ENCODE results near the gene CDC42BPB. TPM values are rescaled to one million over a fixed set of nuclear protein-coding genes. Genes with fewer than 3 reads are reported as not detected.

Gene CDC42BPB
- total RNA-seq, 3 donors from 2014 or later (not counting 1 experiment from before 2014, with no cell fraction given) = 0.86 to 2.3 (median 2.0) TPM

GRCh38 chr14:102889615-102890014 is 167.7 kb downstream of the CDC42BPB start:
- Mint-ChIP-seq H3K4me3 (no peak overlapping the region), H3K9me3 (no peaks in the 10 kb centered on the region), H3K27me3 (ENCODE audit: low read depth in 2 of 2) (no peaks in the 10 kb centered on the region), H3K27ac (no peak overlapping the region), H3K4me1 (no peaks in the 10 kb centered on the region), H3K36me3 (no peaks in the 10 kb centered on the region)
- DNase-seq (no peak), ATAC-seq (no peak)
- Histone ChIP-seq H3K9me3 (ENCODE audit: control insufficient read depth, insufficient read depth, low read length) (no peaks in the 10 kb centered on the region), H3K36me3 (ENCODE audit: control insufficient read depth, insufficient read depth, low read length) (peaks cover 26% of the 10 kb centered on the region), H3K4me1 (ENCODE audit: control insufficient read depth, insufficient read depth, low read length) (no peaks in the 10 kb centered on the region), H3K4me3 (ENCODE audit: low read length) (no peak overlapping the region), H3K27ac (ENCODE audit: low read length) (no peak overlapping the region), H3K27me3 (ENCODE audit: control insufficient read depth, insufficient read depth, low read length) (no peaks in the 10 kb centered on the region)
- intact Hi-C loops (cut with micrococcal nuclease) = no loop called here
- 97% methylated on average over 7 of the region's 7 CpGs for WGBS (ENCODE audit: insufficient coverage)
- TF ChIP-seq CTCF (IDR thresholded peaks at IDR 0.05) = no peak

GRCh38 chr14:102888748-102889147 is 168.6 kb downstream of the CDC42BPB start:
- DNase-seq (no peak), ATAC-seq (no peak)
- H3K27me3 Mint-ChIP-seq (ENCODE audit: low read depth in 2 of 2) = no peaks in the 10 kb centered on the region
- no peaks in the 10 kb centered on the region for H3K36me3 Mint-ChIP-seq
- no CpG with 5 or more reads among the region's 1 CpG for WGBS (ENCODE audit: insufficient coverage)
- H3K4me3 Mint-ChIP-seq = no peak overlapping the region
- Histone ChIP-seq H3K36me3 (ENCODE audit: control insufficient read depth, insufficient read depth, low read length) (peaks cover 26% of the 10 kb centered on the region), H3K4me1 (ENCODE audit: control insufficient read depth, insufficient read depth, low read length) (no peaks in the 10 kb centered on the region), H3K27ac (ENCODE audit: low read length) (no peak overlapping the region), H3K27me3 (ENCODE audit: control insufficient read depth, insufficient read depth, low read length) (no peaks in the 10 kb centered on the region), H3K4me3 (ENCODE audit: low read length) (no peak overlapping the region), H3K9me3 (ENCODE audit: control insufficient read depth, insufficient read depth, low read length) (no peaks in the 10 kb centered on the region)
- no peaks in the 10 kb centered on the region for H3K4me1 Mint-ChIP-seq
- no peak overlapping the region for H3K27ac Mint-ChIP-seq
- intact Hi-C loops (cut with micrococcal nuclease) = no loop called here
- H3K9me3 Mint-ChIP-seq = no peaks in the 10 kb centered on the region
- TF ChIP-seq CTCF (IDR thresholded peaks at IDR 0.05) = no peak

GRCh38 chr14:102885737-102886447 is 171.5 kb downstream of the CDC42BPB start:
- intact Hi-C loops (cut with micrococcal nuclease) = no loop called here
- Histone ChIP-seq H3K27ac (ENCODE audit: low read length) (no peak overlapping the region), H3K9me3 (ENCODE audit: control insufficient read depth, insufficient read depth, low read length) (no peaks in the 10 kb centered on the region), H3K4me3 (ENCODE audit: low read length) (no peak overlapping the region), H3K36me3 (ENCODE audit: control insufficient read depth, insufficient read depth, low read length) (peaks cover 19% of the 10 kb centered on the region), H3K4me1 (ENCODE audit: control insufficient read depth, insufficient read depth, low read length) (no peaks in the 10 kb centered on the region), H3K27me3 (ENCODE audit: control insufficient read depth, insufficient read depth, low read length) (no peaks in the 10 kb centered on the region)
- DNase-seq (no peak), ATAC-seq (no peak)
- no peaks in the 10 kb centered on the region for H3K4me1 Mint-ChIP-seq
- WGBS (ENCODE audit: insufficient coverage) = 90% methylated on average over 22 of the region's 22 CpGs
- no peak overlapping the region for H3K4me3 Mint-ChIP-seq
- no peak overlapping the region for H3K27ac Mint-ChIP-seq
- peaks cover 4% of the 10 kb centered on the region for H3K36me3 Mint-ChIP-seq
- TF ChIP-seq CTCF (IDR thresholded peaks at IDR 0.05) = no peak
- no peaks in the 10 kb centered on the region for H3K9me3 Mint-ChIP-seq
- H3K27me3 Mint-ChIP-seq (ENCODE audit: low read depth in 2 of 2) = no peaks in the 10 kb centered on the region

DNA sequence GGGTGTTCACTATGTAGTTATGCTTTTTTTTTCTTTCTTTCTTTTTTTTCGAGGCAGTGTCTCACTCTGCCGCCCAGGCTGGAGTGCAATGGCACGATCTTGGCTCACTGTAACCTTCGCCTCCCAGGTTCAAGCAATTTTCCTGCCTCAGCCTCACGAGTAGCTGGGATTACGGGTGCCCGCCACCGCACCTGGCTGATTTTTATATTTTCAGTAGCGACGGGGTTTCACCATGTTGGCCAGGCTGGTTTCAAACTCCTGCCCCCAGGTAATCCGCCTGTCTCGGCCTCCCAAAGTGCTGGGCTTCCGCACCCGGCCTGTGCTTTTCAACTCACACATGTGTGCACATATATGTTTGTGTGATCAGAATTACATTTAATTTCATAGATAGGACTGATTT is 173.8 kb downstream of the CDC42BPB start:
- H3K9me3 Mint-ChIP-seq = no peaks in the 10 kb centered on the region
- Histone ChIP-seq H3K4me1 (ENCODE audit: control insufficient read depth, insufficient read depth, low read length) (no peaks in the 10 kb centered on the region), H3K4me3 (ENCODE audit: low read length) (no peak overlapping the region), H3K9me3 (ENCODE audit: control insufficient read depth, insufficient read depth, low read length) (no peaks in the 10 kb centered on the region), H3K27me3 (ENCODE audit: control insufficient read depth, insufficient read depth, low read length) (no peaks in the 10 kb centered on the region), H3K36me3 (ENCODE audit: control insufficient read depth, insufficient read depth, low read length) (peaks cover 15% of the 10 kb centered on the region), H3K27ac (ENCODE audit: low read length) (no peak overlapping the region)
- H3K4me3 Mint-ChIP-seq = no peak overlapping the region
- peaks cover 4% of the 10 kb centered on the region for H3K36me3 Mint-ChIP-seq
- intact Hi-C loops (cut with micrococcal nuclease) = no loop called here
- no peak for ATAC-seq
- no peak for DNase-seq
- TF ChIP-seq CTCF (IDR thresholded peaks at IDR 0.05) = no peak
- 96% methylated on average over 13 of the region's 14 CpGs for WGBS (ENCODE audit: insufficient coverage)
- H3K4me1 Mint-ChIP-seq = no peaks in the 10 kb centered on the region
- no peak overlapping the region for H3K27ac Mint-ChIP-seq
- no peaks in the 10 kb centered on the region for H3K27me3 Mint-ChIP-seq (ENCODE audit: low read depth in 2 of 2)
